ENCODE data around the gene PEX14.
"Not testable (repeated sequence)": the region's sequence is repeated elsewhere in the genome, so short reads cannot be mapped to it uniquely, and the experiment has no call there.

The PEX14 gene

DNA sequence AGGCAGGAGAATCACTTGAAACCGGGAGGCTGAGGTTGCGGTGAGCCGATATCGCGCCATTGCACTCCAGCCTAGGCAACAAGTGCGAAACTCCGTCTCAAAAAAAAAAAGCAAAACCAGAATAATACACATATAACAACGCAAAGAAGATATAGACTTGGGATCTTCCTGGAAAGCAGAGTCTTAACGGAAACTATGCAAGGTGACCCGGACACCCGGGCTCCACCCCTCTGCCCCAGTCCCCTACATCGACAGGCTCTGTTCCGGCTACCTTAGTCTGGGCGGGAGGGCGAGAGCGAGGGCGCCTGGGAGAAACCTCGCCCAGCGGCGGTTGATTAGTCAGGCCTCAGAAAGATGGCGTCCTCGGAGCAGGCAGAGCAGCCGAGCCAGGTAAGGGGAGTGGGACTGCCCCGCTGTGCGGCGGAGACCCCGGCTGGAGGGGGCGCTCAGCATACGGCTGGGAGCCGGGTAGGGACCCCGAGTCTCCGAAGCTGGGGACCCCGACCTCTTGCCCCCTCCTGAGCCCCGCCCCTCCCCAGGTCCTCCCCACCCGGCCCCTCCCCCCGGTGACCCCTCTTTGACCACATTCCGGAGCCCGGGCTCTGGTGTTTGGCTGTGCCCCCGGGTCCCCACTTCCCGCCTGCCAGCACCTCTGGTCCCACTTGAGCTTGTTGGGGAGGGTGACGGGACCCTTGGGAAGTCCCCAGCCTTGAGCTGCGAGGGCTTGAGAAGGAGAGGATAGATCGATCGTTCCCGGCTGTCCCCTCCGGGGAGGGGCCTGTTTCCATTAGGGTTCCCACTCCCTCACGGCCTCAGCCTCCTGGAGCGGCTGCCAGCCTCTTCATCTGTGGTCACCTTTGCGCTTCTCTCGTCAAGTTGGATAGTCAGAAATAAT is at the start of gene PEX14:
PEX14 (plus strand) TSS at position 338 of the 895 bp plus-strand sequence; CDS start at position 355, 17 bp downstream.
- in situ Hi-C loops (cut with MboI; ENCODE audit: low pct_unique_long_range_greater_than_20kb, low sequenced_read_pairs), result no loop called here
- DNase-seq, result peak; percentile 91

GRCh38 chr1:10425826-10426534 is 48.8 kb upstream of the PEX14 start:
- DNase-seq; in situ Hi-C loops (cut with MboI; ENCODE audit: low pct_unique_long_range_greater_than_20kb, low sequenced_read_pairs): not testable (repeated sequence)

DNA sequence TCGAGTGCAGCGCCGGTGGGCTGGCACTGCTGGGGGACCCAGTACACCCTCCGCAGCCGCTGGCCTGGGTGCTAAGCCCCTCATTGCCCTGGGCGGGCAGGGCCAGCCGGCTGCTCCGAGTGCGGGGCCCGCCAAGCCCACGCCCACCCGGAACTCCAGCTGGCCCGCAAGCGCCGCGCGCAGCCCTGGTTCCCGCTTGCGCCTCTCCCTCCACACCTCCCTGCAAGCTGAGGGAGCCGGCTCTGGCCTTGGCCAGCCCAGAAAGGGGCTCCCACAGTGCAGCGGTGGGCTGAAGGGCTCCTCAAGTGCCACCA is 48.3 kb upstream of the PEX14 start:
- DNase-seq; in situ Hi-C loops (cut with MboI; ENCODE audit: low pct_unique_long_range_greater_than_20kb, low sequenced_read_pairs): not testable (repeated sequence)

DNA sequence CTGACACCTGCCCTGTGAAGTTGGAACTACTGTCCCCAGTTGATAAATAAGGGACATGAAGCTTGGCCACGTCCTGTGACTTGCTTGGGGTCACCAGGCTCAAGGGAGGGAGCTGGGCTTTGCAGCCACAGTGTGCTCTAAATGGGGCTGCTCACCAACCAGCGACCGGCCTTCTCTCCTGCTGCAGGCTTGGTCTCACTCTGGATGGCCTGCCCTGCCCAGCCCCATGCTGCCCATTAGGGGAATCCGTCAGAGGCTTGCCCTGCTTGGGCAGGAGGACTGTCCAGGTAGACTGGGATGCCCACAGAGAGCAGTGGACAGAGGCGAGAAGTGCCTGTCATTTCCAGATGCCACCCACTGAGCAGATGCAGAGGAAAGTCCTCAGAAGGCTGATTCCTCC is 45.8 kb upstream of the PEX14 start:
- in situ Hi-C loops (cut with MboI; ENCODE audit: low pct_unique_long_range_greater_than_20kb, low sequenced_read_pairs), result no loop called here
- DNase-seq, result no peak

DNA sequence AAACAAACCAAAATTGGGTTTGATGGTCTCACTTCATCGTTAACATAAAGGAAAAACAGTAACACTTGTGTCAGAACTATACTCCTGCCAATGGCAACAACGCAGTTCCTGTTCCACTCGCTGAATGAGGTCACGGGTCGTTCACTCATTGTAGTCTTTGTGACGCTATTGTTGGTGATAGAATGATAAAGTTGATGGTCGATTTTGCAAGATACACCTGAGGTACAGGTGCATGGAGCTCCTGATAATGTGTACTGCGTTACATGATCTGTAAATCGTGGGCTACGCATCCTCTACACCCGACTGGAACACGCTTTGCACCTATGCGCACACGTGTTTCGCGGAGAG is 44.9 kb upstream of the PEX14 start:
- no peak for DNase-seq
- in situ Hi-C loops (cut with MboI; ENCODE audit: low pct_unique_long_range_greater_than_20kb, low sequenced_read_pairs), result no loop called here

- in situ Hi-C loops (cut with MboI; ENCODE audit: low pct_unique_long_range_greater_than_20kb, low sequenced_read_pairs), result no loop called here
- peak; percentile 90 for DNase-seq
These were observed 44.3 kb upstream of the PEX14 start, which contains the start of gene CENPS for GRCh38 chr1:10430216-10431069. Gene CENPS, plus strand, starts transcription at chr1:10430433. Its CDS starts 85 bp downstream, at chr1:10430518.

DNA sequence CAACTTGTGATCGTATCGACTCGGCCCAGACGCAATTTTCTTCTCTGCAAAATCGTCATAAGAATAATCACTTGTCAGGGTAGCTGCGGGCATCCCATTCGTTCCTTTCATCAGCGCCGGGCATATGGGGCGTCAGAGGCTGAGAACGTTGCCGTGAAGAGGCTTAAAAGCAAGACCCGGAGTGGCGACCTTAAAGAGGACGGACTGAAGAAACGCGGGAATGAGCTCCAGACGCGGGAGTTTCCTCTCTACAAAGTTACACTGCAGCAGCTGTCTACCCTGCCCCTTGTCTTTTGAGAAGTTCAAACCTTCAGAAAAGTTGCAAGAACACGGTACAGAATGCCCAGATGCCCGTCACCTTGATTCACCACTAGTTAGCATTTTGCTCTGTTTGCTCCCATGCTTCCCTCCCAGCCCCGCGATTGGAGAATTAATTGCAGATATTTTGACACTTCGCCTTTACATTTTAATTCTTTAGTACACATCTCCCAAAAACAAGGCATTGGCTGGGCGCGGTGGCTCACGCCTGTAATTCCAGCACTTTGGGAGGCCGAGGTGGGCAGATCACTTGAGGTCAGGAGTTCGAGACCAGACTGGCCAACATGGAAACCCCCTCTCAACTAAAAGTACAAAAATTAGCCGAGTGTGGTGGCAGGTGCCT is 43.5 kb upstream of the PEX14 start:
- in situ Hi-C loops (cut with MboI; ENCODE audit: low pct_unique_long_range_greater_than_20kb, low sequenced_read_pairs), result no loop called here

DNA sequence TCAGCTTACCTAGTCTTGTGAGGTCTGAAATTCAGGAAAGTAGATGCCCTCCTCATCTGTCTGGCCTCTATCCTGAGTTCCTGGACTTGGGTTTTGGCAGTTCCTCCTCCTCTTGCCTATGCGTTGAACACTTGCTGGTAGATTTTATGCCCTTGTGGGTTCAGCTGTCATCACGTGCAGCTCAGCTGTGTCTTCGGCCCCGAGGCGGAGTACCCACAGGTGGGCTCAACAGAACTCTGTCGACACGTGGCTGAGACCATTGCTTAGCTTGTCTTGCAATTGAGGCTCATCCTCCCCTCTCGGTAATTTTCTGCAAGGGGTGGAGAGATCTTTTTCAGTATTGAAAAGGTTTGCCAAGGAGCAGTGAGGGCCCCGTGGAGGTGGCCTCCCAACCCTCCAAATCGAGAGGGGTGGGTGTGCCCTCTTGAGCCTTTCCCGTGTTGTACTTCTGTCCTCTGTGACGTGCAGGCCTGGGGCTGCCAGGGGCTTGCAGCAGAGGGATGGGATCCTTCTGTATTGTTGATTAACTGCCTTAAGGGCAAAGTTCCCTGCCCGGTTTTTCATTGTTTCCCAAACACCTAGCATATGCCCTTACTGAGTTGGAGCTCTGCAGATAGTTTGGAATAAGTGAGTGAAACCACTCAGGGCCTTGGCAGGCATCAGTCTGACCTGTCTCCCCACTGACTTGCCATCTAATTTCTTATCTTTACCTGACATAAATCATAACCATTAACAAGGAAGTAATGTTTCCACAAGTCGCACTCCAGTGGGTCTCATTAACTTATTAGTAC is 41.6 kb upstream of the PEX14 start:
- no peak for DNase-seq
- in situ Hi-C loops (cut with MboI; ENCODE audit: low pct_unique_long_range_greater_than_20kb, low sequenced_read_pairs), result no loop called here

More for the DNA sequence above, 43.5 kb upstream of the PEX14 start:
- DNase-seq, result no peak

DNA sequence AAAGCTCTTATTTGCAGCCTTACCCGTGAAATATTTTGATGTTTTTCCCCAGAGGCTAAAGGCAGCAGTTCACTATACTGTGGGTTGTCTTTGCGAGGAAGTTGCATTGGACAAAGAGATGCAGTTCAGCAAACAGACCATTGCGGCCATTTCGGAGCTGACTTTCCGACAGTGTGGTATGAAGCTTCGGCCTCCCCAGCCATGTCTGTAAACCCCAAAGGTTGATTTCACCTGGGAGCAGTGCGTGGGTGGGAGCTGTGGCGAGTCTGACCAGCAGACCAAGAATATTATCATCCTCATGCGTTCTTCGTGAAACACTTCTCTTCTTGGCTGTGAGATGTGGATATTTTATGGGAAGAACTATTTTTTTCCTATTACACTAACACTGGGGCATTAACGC is 41.0 kb upstream of the PEX14 start:
- no peak for DNase-seq

GRCh38 chr1:10434590-10434989 is 40.2 kb upstream of the PEX14 start:
- in situ Hi-C loops (cut with MboI; ENCODE audit: low pct_unique_long_range_greater_than_20kb, low sequenced_read_pairs), result no loop called here
- no peak for DNase-seq

More for the DNA sequence above, 41.0 kb upstream of the PEX14 start:
- in situ Hi-C loops (cut with MboI; ENCODE audit: low pct_unique_long_range_greater_than_20kb, low sequenced_read_pairs), result no loop called here

DNA sequence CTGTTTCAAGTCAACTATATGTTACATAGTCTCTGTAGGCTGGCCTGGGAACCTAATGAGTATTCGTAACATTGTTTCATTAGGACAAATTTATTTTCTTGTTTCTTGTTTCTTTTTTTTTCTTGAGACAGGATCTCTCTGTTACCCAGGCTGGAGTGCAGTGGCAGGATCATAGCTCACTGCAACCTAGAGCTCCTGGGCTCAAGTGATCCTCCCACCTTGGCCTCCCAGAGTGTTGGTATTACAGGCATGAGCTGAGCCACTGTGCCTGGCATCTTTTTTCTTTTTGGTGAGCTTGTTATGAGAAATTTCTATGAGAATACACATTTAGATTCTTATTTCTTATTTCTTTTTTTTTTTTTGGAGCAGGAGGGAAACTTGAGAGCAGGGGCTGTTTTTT is 37.7 kb upstream of the PEX14 start:
- in situ Hi-C loops (cut with MboI; ENCODE audit: low pct_unique_long_range_greater_than_20kb, low sequenced_read_pairs), result no loop called here
- no peak for DNase-seq

DNA sequence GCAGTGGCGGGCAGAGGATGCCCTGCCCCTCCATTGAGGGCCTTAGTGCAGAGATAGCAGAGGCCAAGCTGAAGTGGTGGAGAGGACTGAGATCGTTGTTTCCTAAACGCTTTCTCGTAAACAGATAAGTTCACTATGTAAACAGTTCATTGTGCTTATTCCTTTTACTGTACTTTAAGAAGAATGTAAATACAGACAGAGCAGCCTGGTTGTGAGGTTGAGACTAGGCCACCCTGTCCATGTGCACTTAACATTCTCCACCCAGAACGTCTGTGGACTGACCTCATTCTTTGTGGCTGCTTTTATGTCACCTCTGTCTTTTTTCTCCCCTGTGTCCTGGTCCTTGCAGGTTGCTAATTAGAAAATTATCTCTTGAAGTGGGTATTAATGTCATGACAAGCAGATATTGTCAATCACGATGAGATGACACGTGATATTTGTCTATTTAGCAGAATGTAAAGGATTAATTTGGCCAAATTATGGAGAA is 36.0 kb upstream of the PEX14 start:
- in situ Hi-C loops (cut with MboI; ENCODE audit: low pct_unique_long_range_greater_than_20kb, low sequenced_read_pairs), result no loop called here
- no peak for DNase-seq

- no peak for DNase-seq
- in situ Hi-C loops (cut with MboI; ENCODE audit: low pct_unique_long_range_greater_than_20kb, low sequenced_read_pairs), result no loop called here
These were observed 34.4 kb upstream of the PEX14 start for GRCh38 chr1:10440305-10440704.

GRCh38 chr1:10440794-10441193 is 34.0 kb upstream of the PEX14 start:
- no peak for DNase-seq
- in situ Hi-C loops (cut with MboI; ENCODE audit: low pct_unique_long_range_greater_than_20kb, low sequenced_read_pairs), result no loop called here

DNA sequence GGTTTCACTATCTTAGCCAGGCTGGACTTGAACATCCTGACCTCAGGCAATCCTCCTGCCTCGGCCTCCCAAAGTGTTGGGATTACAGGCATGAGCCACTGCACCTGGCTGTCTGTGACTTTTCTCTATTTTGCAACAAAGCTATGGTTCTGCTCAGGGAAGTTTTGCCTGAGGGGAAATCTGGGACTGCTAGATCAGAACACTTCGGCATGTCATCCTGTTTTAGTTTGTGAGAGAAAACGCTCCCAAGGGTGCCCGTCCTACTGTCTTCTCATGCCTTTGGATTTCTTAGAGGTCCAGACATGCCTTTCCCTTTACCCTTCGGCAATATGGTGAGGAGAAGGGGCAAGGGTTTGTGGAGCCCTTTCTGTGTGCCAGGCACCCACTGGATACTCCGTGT is 30.5 kb upstream of the PEX14 start:
- no peak for DNase-seq
- in situ Hi-C loops (cut with MboI; ENCODE audit: low pct_unique_long_range_greater_than_20kb, low sequenced_read_pairs), result no loop called here

DNA sequence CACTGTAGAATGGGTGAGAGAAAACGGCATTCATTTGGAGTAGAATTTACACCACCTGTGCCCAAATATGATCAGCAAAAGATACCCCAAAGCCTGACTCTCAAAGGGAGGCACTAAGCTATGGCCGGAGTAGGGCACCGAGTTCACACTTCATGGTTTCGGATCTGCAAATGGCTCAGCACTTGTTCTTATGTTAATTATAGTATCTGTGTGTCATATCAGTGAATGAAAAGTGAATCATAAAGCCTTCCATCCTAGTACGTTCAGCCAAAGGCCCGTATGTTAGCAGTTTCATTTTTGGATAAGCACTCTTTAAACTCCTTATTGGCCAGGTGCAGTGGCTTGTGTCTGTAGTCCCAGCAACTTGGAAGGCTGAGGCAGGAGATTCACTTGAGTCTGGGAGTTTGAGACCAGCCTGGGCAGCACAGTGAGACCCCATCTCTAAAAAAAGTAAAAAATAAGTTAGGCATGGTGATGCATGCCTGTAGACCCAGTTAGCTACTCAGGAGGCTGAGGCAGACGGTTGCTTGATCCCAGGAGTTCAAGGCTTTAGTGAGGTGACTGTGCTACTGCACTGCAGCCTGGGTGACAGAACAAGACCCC is 29.9 kb upstream of the PEX14 start:
- DNase-seq, result no peak
- in situ Hi-C loops (cut with MboI; ENCODE audit: low pct_unique_long_range_greater_than_20kb, low sequenced_read_pairs), result no loop called here

GRCh38 chr1:10446790-10447422 is 27.8 kb upstream of the PEX14 start:
- no peak for DNase-seq
- in situ Hi-C loops (cut with MboI; ENCODE audit: low pct_unique_long_range_greater_than_20kb, low sequenced_read_pairs), result no loop called here

All from KBM-7 (cell line).